K562 (cell line): ENCODE measurements around the gene C2CD4D. TPM values are rescaled to one million over a fixed set of nuclear protein-coding genes. Genes with fewer than 3 reads are reported as not detected.

Experiments
- ATAC-seq: fragments of 200-7000 bp; cut with Tn5 transposase; 3 replicates; pipeline ENCODE4 v1.9.1; 2020; ENCODE audit warnings: moderate library complexity
- BruUV-seq: library from RNA; stranded (reverse); fragments of 400-500 nt; replicated peaks from 2 replicates; lab custom pipeline; 2021; lab: Mats Ljungman, UMichigan
- CTCF ChIA-PET: fragments of 300-600 bp; formaldehyde crosslinking; extraction: SDS; loops from one replicate; lab custom pipeline; 2021; ENCODE audit warnings: low intra/inter-chr PET ratio; lab: Yijun Ruan, JAX
- POLR2A ChIA-PET: fragments of 300-600, 350-650 bp; sonication (Branson Sonifier 250); formaldehyde crosslinking; extraction: SDS; loops from one replicate; lab custom pipeline; 2021; ENCODE audit warnings: antibody characterized with exemption, inconsistent platforms; lab: Yijun Ruan, JAX
- DNase-seq, 4 experiments: peaks; one replicate each; pipeline versions ENCODE4 v3.0.0 to v3.0.0-alpha.2; 2011 to 2018; ENCODE audit warnings: low spot score in 3 of 4, mixed read lengths in 3 of 4; ENCODE audit errors: extremely low read depth in 1 of 4
- FAIRE-seq: peaks from 2 replicates; lab custom pipeline; 2011; peaks lifted over from hg19 to GRCh38; lab: Jason Lieb, UNC
- H2AFZ ChIP-seq: 2 replicates; pipeline ENCODE4 v1.6.0; 2011; ENCODE audit warnings: low read depth, low read length, control low read depth, inconsistent platforms
- H3K27ac ChIP-seq: fragments of 200-600 bp; 3 replicates; pipeline ENCODE4 v1.8.0; 2011; ENCODE audit warnings: low read depth, mild to moderate bottlenecking, control low read depth, inconsistent platforms, low read length, moderate library complexity, mixed read lengths; ENCODE audit errors: extremely low read depth
- H3K27me3 ChIP-seq, 2 experiments: fragments of 300-600 bp in 1 of 2; 2 replicates in 1 of 2; 3 replicates in 1 of 2; pipeline versions ENCODE4 v1.6.0 to v1.8.0; 2011; ENCODE audit warnings: inconsistent platforms in 2 of 2, low read length in 2 of 2, mild to moderate bottlenecking in 1 of 2, mixed read lengths in 1 of 2, moderate library complexity in 1 of 2; ENCODE audit not compliant: control insufficient read depth in 2 of 2, insufficient read depth in 2 of 2
- H3K36me3 ChIP-seq: fragments of 300-600 bp; 3 replicates; pipeline ENCODE4 v1.8.0; 2011; ENCODE audit warnings: mild to moderate bottlenecking, low read length, inconsistent platforms; ENCODE audit not compliant: control insufficient read depth, insufficient read depth
- H3K4me1 ChIP-seq, 2 experiments: fragments of 200-600 bp in 1 of 2; replicated peaks in 1 of 2; 2 replicates in 1 of 2; 3 replicates in 1 of 2; pipeline versions ENCODE4 v1.5.1 to v1.8.0; 2011; ENCODE audit warnings: inconsistent platforms in 2 of 2, low read length in 2 of 2, mild to moderate bottlenecking in 1 of 2, mixed read lengths in 1 of 2, moderate library complexity in 1 of 2; ENCODE audit not compliant: control insufficient read depth in 2 of 2, insufficient read depth in 2 of 2
- H3K4me2 ChIP-seq: 2 replicates; pipeline ENCODE4 v1.6.1; 2011; ENCODE audit warnings: low read length, control low read depth, inconsistent platforms, mixed read lengths; ENCODE audit not compliant: insufficient read depth
- H3K4me3 ChIP-seq: fragments of 200-600 bp; sonication (generic), shearing (Covaris generic); 2 replicates; pipeline ENCODE4 v1.5.1; 2016; ENCODE audit warnings: control low read depth, inconsistent platforms
- H3K79me2 ChIP-seq: fragments of 200-600 bp; 3 replicates; pipeline ENCODE4 v1.8.0; 2011; ENCODE audit warnings: low read length, inconsistent platforms; ENCODE audit not compliant: control insufficient read depth, insufficient read depth
- H3K9ac ChIP-seq, 2 experiments: 2 replicates each; pipeline versions ENCODE4 v1.6.0 to v1.6.1; 2011; ENCODE audit warnings: low read depth in 2 of 2, low read length in 2 of 2, control low read depth in 1 of 2, inconsistent platforms in 1 of 2, mild to moderate bottlenecking in 1 of 2, mixed read lengths in 1 of 2; ENCODE audit not compliant: insufficient read depth in 1 of 2
- H3K9me1 ChIP-seq: one replicate; pipeline ENCODE4 v1.6.0; 2011; ENCODE audit warnings: inconsistent platforms, mild to moderate bottlenecking, low read length, moderate library complexity; ENCODE audit not compliant: control insufficient read depth, insufficient read depth
- H3K9me3 ChIP-seq: replicated peaks from 2 replicates; pipeline ENCODE4 v1.5.1; 2011; ENCODE audit warnings: low read depth, low read length, inconsistent platforms; ENCODE audit not compliant: control insufficient read depth, insufficient read depth
- H4K20me1 ChIP-seq: replicated peaks from 2 replicates; pipeline ENCODE4 v1.6.1; 2011; ENCODE audit warnings: low read length, inconsistent platforms, mixed read lengths; ENCODE audit not compliant: control insufficient read depth, insufficient read depth
- C11orf30 ChIP-seq: fragments of 450-650 bp; IDR thresholded peaks from 2 replicates; pipeline ENCODE4 v1.6.1; 2016; ENCODE audit warnings: low read depth, mild to moderate bottlenecking
- FOXJ3 ChIP-seq: sonication (generic); formaldehyde crosslinking; IDR thresholded peaks from 2 replicates; pipeline ENCODE4 v1.4.0; 2020; ENCODE audit warnings: mild to moderate bottlenecking, missing genetic modification reagents
- MAFG ChIP-seq: fragments of 450-650 bp; conservative IDR thresholded peaks from 2 replicates; pipeline ENCODE4 v1.6.1; 2016; ENCODE audit warnings: missing genetic modification characterization, missing compliant biosample characterization
- NELFE ChIP-seq: IDR thresholded peaks from 2 replicates; pipeline ENCODE4 v1.6.1; 2011; ENCODE audit warnings: mild to moderate bottlenecking; ENCODE audit not compliant: insufficient read depth, insufficient read length
- NFE2 ChIP-seq: IDR thresholded peaks from 2 replicates; pipeline ENCODE4 v1.6.1; 2014; ENCODE audit warnings: antibody characterized with exemption, low read depth
- YY1 ChIP-seq, 3 experiments: IDR thresholded peaks; 2 replicates each; pipeline ENCODE4 v1.6.1; 2011; ENCODE audit warnings: low read length in 2 of 3, mild to moderate bottlenecking in 2 of 3, moderate library complexity in 2 of 3, borderline replicate concordance in 1 of 3, control low read depth in 1 of 3, low read depth in 1 of 3; ENCODE audit not compliant: insufficient read depth in 3 of 3, insufficient replicate concordance in 2 of 3, control insufficient read depth in 1 of 3, insufficient read length in 1 of 3; ENCODE audit errors: extremely low read depth in 1 of 3
- ZNF316 ChIP-seq: fragments of 450-650 bp; IDR thresholded peaks from 2 replicates; pipeline ENCODE4 v1.6.1; 2016
- ZNF766 ChIP-seq: fragments of 200-800 bp; sonication (Bioruptor generic); conservative IDR thresholded peaks from 2 replicates; pipeline ENCODE4 v1.6.1; 2016; ENCODE audit warnings: missing genetic modification characterization, missing compliant biosample characterization
- WGBS: fragments of 100-300 bp; shearing (Covaris generic); methylation state at CpG from one replicate; pipeline ENCODE4 v1.1.6; 2016; ENCODE audit warnings: low coverage, mixed read lengths; ENCODE audit not compliant: insufficient coverage; ENCODE audit errors: missing lambda C conversion rate; 5-methylcytosine and 5-hydroxymethylcytosine counted together
- in situ Hi-C: fragments of 300-500 bp; cut with MboI; formaldehyde crosslinking; loops from 4 replicates; pipeline ENCODE4 v1.15.0; 2018; ENCODE audit warnings: inconsistent platforms, mixed read lengths
- intact Hi-C: fragments of 100-400 bp; cut with micrococcal nuclease; formaldehyde crosslinking; loops from 2 replicates; pipeline ENCODE4 v1.14.2; 2022
- polyA plus RNA-seq, 8 experiments: library from polyadenylated mRNA; depleted of rRNA in 4 of 8; stranded (reverse) in 5 of 8; unstranded in 3 of 8; fragments of >200 nt; fragmentation: Nextera tagmentation in 2 of 8; fragmentation: Illumina TruSeq in 1 of 8; extraction: Ambion mirVana in 2 of 8; extraction: Trizol in 1 of 8; gene quantifications; 2 replicates each; pipeline versions ENCODE4 v1.2.1 to v1.2.3, GENCODE V29; 2011 to 2014; ENCODE audit warnings: inconsistent platforms in 1 of 8, missing spikeins in 1 of 8
- total RNA-seq, 7 experiments: library from RNA; depleted of rRNA in 6 of 7; stranded (reverse); fragments of >200 nt in 6 of 7; fragmentation: Illumina TruSeq in 2 of 7; extraction: Trizol in 2 of 7; gene quantifications; 2 replicates each; pipeline versions ENCODE4 v1.2.1 to v1.2.3, GENCODE V29; 2011 to 2021; ENCODE audit warnings: low replicate concordance in 1 of 7
- TF ChIP-seq, protein P1 (sequence below): sonication (generic); formaldehyde crosslinking; IDR thresholded peaks from 2 replicates; pipeline ENCODE4 v1.8.0; 2022; ENCODE audit warnings: mild to moderate bottlenecking, missing genetic modification reagents

The C2CD4D gene
- total and polyA plus RNA-seq, 9 of the 15 experiments (the other 6 are each of a cell fraction or from before 2014, with no cell fraction given) = not detected

DNA sequence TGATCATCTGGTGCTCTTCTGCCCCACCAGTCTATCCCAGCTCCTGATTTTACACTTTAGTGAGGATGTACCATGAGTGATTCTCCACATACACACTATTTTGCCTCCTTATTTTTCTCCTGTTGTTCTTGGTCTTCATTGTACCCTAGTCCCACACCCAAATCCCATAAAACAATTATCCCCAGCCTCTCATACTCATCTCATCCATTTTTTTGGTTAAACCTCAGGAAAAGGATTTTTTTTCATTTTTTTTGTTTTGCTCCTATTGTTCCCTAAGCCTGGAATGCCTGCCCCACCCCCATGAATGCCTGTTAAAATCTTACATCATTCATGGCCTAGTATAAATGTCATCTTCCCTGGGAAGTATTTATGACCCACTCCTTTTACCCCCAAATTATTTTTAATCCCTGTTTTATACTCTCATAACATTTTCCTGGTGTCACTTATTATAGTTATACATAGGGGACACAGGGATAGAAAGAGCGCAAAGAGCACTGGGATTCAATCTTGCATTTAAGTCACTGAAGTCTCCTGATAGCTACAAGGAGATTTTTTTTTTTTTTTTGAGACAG lies 29.5 kb downstream of the C2CD4D start:
- peaks cover under 1% of the 10 kb centered on the region; the same call in 1 of the 2 replicates for H4K20me1 ChIP-seq
- H3K4me2 ChIP-seq = no peak overlapping the region
- no TSS peak for BruUV-seq
- H3K9ac ChIP-seq = no peak overlapping the region
- CTCF ChIA-PET = no interaction called here
- no peak overlapping the region for H2AFZ ChIP-seq
- POLR2A ChIA-PET = interaction anchor here (0.9 kb wide), 1 partner anchor 550 kb away, joined by 3 read pairs; no protein-coding TSS in a partner anchor
- no peaks in the 10 kb centered on the region for H3K9me1 ChIP-seq
- no peak overlapping the region for H3K4me3 ChIP-seq
- H3K27ac ChIP-seq = no peak overlapping the region
- no peaks in the 10 kb centered on the region for H3K4me1 ChIP-seq
- ATAC-seq (no peak), DNase-seq (no peak), FAIRE-seq (no peak)
- H3K79me2 ChIP-seq = no peaks in the 10 kb centered on the region
- WGBS = 25% methylated on average over 1 of the region's 1 CpG
- intact Hi-C loops = no loop called here
- no peak for TF ChIP-seq ZNF766 (CRISPR knock-in tag)
- no peaks in the 10 kb centered on the region for H3K9me3 ChIP-seq
- in situ Hi-C loops = no loop called here
- H3K36me3 ChIP-seq = no peaks in the 10 kb centered on the region
- peaks cover 53 to 74% of the 10 kb centered on the region in 2 experiments for H3K27me3 ChIP-seq

DNA sequence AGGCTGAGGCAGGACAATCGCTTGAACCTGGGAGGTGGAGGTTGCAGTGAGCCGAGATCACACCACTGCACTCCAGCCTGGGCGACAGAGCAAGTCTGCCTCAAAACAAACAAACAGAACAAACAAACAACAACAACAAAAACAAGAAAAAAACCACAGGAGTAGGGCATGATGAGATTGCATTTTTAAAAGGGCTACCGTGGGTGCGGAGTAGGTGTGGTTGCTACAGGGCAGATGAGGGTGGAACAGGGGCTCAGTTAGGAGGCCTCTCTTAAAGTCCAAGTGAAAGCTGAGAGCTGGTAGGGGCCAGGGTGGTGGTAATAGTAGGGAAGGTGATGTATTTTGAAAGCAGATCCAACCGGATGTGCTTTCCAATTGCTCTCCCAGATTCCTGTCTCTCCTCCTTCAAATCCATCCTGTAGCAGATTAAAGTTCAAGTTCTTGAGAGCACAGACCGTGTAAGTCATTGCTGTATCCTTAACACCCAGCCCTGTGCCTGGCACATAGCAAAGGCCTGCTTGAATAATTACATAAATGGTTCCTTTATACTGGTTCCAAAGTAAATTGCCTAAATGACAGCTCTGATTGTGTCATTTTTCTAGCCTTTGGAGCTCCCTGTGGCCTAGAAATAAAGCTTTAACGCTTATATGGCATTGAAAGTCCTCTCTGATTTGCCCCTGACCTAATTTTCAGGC lies 30.2 kb downstream of the C2CD4D start:
- no peak overlapping the region for H2AFZ ChIP-seq
- DNase-seq (no peak), ATAC-seq (no peak), FAIRE-seq (no peak)
- H3K27me3 ChIP-seq = peaks cover 53 to 72% of the 10 kb centered on the region in 2 experiments
- H3K9me3 ChIP-seq = no peaks in the 10 kb centered on the region
- H3K9me1 ChIP-seq = no peaks in the 10 kb centered on the region
- in situ Hi-C loops (no loop called here), intact Hi-C loops (no loop called here)
- H3K79me2 ChIP-seq = no peaks in the 10 kb centered on the region
- ChIA-PET POLR2A (interaction anchor here (0.9 kb wide), 1 partner anchor 549 kb away, joined by 3 read pairs; no protein-coding TSS in a partner anchor), CTCF (no interaction called here)
- no peaks in the 10 kb centered on the region for H3K36me3 ChIP-seq
- H4K20me1 ChIP-seq = no peaks in the 10 kb centered on the region; the same call in 1 of the 2 replicates
- BruUV-seq = no TSS peak
- no peak overlapping the region for H3K27ac ChIP-seq
- no peak overlapping the region for H3K4me2 ChIP-seq
- H3K4me3 ChIP-seq = no peak overlapping the region
- no peak overlapping the region for H3K9ac ChIP-seq
- H3K4me1 ChIP-seq = no peaks in the 10 kb centered on the region
- WGBS = 7% methylated on average over 8 of the region's 8 CpGs
- peak; percentile 80 for TF ChIP-seq C11orf30
- TF ChIP-seq ZNF316 = peak; percentile 72; the same call in 1 of the 2 replicates
- 0 out of 2 replicates have a peak, but pooled peaks have one; percentile 9 for TF ChIP-seq NFE2
- TF ChIP-seq NELFE = no peak
- TF ChIP-seq FOXJ3 = no peak
- TF ChIP-seq MAFG = peak; percentile 57; the same call in 1 of the 2 replicates
- TF ChIP-seq, protein P1, sequence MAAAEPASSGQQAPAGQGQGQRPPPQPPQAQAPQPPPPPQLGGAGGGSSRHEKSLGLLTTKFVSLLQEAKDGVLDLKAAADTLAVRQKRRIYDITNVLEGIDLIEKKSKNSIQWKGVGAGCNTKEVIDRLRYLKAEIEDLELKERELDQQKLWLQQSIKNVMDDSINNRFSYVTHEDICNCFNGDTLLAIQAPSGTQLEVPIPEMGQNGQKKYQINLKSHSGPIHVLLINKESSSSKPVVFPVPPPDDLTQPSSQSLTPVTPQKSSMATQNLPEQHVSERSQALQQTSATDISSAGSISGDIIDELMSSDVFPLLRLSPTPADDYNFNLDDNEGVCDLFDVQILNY = no peak
- TF ChIP-seq YY1 (IDR thresholded peaks at IDR 0.05; ENCODE audit: borderline replicate concordance in 1 of 3, control insufficient read depth in 1 of 3, extremely low read depth in 1 of 3, insufficient read depth in 3 of 3, insufficient read length in 1 of 3, insufficient replicate concordance in 2 of 3, low read depth in 1 of 3, low read length in 2 of 3) = no peak
